HS-27A (cell line): Measurements from ENCODE around the gene ASPM.
A peak's percentile ranks its signal among the peaks of the same experiment; 100 is the strongest.

Experiments
- DNase-seq: peaks from one replicate; pipeline ENCODE4 v3.0.0-alpha.2; 2012; ENCODE audit warnings: low read depth, missing footprints

ASPM gene

GRCh38 chr1:197146101-197147095 lies at the start of gene ASPM:
TSS of gene ASPM (minus strand) at chr1:197146669. CDS start at chr1:197146437, 232 bp downstream.
- peak; percentile 85 for DNase-seq

- no peak for DNase-seq
Observed at GRCh38 chr1:197195100-197195499, 48.6 kb upstream of the ASPM start.

GRCh38 chr1:197184190-197184589 lies 37.7 kb upstream of the ASPM start:
- DNase-seq = no peak

GRCh38 chr1:197183195-197183748 lies 36.8 kb upstream of the ASPM start:
- no peak for DNase-seq

- no peak for DNase-seq
Observed at GRCh38 chr1:197182716-197183115, 36.2 kb upstream of the ASPM start.

GRCh38 chr1:197181982-197182381 lies 35.5 kb upstream of the ASPM start:
- no peak for DNase-seq

GRCh38 chr1:197180252-197180878 lies 33.9 kb upstream of the ASPM start:
- DNase-seq = no peak

- no peak for DNase-seq
Observed at GRCh38 chr1:197178998-197179397, 32.5 kb upstream of the ASPM start.

GRCh38 chr1:197174818-197175217 lies 28.3 kb upstream of the ASPM start:
- DNase-seq = no peak

- DNase-seq = peak; percentile 12
Observed at GRCh38 chr1:197173571-197174507, 27.4 kb upstream of the ASPM start.

- DNase-seq = no peak
Observed at GRCh38 chr1:197171531-197171930, 25.1 kb upstream of the ASPM start.

GRCh38 chr1:197170538-197170937 lies 24.1 kb upstream of the ASPM start:
- DNase-seq = no peak

- DNase-seq = no peak
Observed at GRCh38 chr1:197159461-197159860, 13.0 kb upstream of the ASPM start.

GRCh38 chr1:197156692-197157091 lies 10.2 kb upstream of the ASPM start:
- no peak for DNase-seq

GRCh38 chr1:197152662-197153061 lies 6.2 kb upstream of the ASPM start:
- no peak for DNase-seq

- DNase-seq = no peak
Observed at GRCh38 chr1:197151185-197151584, 4.7 kb upstream of the ASPM start.

GRCh38 chr1:197150336-197151005 lies 4.0 kb upstream of the ASPM start:
- DNase-seq = no peak

- DNase-seq = no peak
Observed at GRCh38 chr1:197149340-197149739, 2.9 kb upstream of the ASPM start.

GRCh38 chr1:197145446-197146024 lies 934 bp downstream of the ASPM start:
- DNase-seq = no peak

GRCh38 chr1:197144570-197145325 lies 1.7 kb downstream of the ASPM start:
- DNase-seq = no peak
